Skin of body (tissue), 2 donors: Measurements from ENCODE around the gene MPI. TPM values are rescaled to one million over a fixed set of nuclear protein-coding genes. Genes with fewer than 3 reads are reported as not detected.
"Not testable (repeated sequence)": the region's sequence is repeated elsewhere in the genome, so short reads cannot be mapped to it uniquely, and the experiment has no call there.

Experiments used
- DNase-seq: peaks from one replicate; lab custom pipeline; 2025; lab: John Stamatoyannopoulos, UW
- total RNA-seq: library from RNA; depleted of rRNA; stranded (reverse); fragments of >200 nt; gene quantifications from one replicate; pipeline ENCODE4 v1.2.3, GENCODE V29; 2014

MPI gene
- total RNA-seq, 1 donor from 2014 or later: 23.3 TPM

DNA sequence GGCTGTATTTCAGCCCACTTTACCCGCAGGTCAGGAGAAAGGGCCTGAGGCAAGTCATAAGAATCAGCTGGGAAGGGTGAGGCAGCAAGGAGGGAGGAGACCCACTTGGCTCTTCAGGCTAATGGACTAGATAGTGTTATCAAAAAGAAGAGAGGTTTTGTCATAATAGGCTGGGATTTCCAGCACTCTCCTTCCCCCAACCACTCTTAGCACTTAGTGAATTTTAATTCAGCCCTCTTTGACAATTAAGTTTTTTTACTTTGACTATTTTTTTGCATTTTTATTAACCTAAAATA, 771 bp downstream of the MPI start:
- DNase-seq: no peak

DNA sequence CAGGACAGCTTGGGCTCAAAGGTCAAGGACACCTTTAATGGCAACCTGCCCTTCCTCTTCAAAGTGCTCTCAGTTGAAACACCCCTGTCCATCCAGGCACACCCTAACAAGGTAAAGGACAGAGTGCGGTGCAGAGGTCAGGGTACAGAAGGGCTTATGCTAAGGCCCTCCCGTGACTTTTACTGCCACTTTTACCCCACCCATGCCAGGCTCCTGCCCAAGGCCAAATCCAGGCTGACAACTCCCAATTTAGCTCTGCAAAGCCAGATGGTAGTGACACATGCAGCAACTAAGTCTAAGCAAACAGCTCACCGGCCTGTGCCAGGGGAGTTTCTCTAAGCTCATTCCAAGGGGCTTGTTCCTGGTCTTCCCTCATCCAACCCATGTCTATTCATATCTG, 1.6 kb downstream of the MPI start:
- DNase-seq: no peak

DNA sequence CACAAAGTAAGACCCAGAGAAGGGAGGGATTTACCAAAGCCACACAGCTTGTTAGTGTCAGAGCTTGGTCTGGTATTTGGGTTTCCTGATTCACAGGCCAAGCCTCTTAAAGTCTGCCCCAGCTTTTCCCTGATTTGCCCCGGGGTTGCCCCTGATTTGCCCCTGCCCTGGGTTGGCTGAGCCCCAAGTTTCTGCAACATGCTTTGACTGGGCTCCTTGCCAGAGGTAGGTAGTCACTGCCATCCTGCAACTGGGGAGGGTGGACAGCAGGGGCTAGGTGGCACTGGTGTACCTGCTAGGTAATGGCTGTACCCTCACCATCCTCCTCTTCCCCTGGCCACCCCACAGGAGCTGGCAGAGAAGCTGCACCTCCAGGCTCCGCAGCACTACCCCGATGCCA, 2.5 kb downstream of the MPI start:
- DNase-seq: no peak

DNA sequence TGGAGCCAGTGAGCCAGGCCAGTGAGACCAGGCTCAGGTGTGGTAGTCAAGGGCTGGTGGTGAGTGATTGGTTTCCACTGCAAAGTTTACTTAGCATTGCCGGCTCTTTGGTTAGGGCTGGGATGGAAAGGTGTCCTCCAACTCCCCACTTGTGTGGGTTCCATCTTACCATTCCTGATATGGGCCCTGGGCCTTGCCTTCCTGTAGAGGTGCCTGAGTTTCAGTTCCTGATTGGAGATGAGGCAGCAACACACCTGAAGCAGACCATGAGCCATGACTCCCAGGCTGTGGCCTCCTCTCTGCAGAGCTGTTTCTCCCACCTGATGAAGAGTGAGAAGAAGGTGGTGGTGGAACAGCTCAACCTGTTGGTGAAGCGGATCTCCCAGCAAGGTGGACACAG, 3.1 kb downstream of the MPI start:
- no peak for DNase-seq

DNA sequence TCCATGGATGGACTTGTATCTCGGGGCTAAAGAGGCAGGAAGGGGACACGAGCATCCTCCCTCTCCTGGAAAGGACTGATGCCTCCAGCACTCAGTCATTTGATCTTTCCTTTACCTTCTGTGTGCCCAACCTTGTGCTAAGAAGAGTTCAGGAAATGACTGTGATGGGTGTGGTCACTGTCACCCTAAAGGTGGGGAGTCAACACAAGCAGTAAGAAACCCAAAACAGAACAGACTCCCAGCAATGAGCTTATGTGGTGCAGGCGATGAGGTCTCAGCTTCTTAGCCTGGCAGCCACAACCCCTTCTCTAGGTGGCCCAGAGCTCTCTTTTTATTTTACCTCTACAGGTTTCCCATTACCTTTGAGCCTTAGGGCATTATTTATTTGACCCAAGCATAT, 3.8 kb downstream of the MPI start:
- no peak for DNase-seq

DNA sequence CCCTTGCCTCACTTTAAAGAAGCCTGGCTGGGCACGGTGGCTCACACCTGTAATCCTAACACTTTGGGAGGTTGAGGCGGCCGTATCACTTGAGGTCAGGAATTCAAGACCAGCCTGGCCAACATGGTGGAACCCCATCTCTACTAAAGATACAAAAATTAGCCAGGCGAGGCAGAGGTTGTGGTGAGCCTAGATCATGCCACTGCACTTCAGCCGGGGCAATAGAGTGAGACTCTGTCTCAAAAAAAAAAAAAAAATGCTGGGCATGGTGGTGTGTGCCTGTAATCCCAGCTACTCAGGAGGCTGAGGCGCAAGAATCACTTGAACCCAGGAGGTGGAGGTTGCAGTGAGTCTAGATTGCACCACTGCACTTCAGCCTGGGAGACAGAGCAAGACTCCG, 4.5 kb downstream of the MPI start:
- not testable (repeated sequence) for DNase-seq

DNA sequence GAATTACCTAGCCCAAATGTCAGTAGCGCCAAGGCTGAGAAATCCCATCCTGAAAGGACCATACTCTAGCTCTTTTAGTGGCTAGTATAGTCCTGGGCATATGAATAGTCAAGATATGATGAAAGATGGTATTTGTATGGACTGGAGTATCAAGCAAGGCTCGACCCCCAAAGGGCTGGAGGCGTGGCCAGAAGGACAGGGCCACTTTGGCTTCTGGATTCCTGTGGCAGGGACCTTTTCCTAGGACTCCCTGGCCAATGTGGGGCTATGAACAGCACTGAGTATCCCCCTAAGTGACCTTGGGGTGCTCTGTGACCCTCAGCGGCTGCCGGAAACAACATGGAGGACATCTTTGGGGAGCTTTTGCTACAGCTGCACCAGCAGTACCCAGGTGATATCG, 6.0 kb downstream of the MPI start:
- no peak for DNase-seq

DNA sequence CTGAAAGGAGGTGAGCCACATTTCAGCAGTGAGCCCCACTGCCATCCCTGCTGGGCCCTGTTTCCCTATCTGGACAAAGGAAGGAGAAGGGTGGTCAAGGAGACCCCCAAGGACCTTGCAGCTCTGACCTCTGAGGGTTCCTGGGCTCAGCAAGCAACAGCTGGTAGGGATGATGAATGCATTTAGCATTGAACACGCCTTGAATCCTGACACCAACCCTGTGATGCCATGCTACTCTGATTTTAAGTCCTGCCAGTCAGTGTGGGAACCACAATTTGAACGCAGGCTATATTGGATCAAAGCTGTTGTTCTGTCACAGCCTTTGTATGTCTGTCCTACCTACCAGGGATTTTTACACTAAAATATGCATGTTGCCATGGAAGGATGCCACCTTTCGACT, 6.5 kb downstream of the MPI start:
- no peak for DNase-seq

DNA sequence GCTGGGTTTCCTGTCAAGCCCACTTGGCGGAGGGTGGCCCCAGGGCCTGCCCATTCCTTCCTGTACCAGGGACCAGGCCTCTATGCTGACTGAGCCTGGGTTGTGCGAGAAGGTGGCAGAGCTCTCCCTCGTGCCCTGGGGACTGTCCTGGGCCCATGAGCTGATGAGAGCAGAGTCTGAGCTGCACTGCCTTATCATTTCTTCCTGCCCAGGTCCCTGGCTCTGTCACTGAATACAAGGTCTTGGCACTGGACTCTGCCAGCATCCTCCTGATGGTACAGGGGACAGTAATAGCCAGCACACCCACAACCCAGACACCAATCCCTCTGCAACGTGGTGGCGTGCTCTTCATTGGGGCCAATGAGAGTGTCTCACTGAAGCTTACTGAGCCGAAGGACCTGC, 7.5 kb downstream of the MPI start:
- no peak for DNase-seq

DNA sequence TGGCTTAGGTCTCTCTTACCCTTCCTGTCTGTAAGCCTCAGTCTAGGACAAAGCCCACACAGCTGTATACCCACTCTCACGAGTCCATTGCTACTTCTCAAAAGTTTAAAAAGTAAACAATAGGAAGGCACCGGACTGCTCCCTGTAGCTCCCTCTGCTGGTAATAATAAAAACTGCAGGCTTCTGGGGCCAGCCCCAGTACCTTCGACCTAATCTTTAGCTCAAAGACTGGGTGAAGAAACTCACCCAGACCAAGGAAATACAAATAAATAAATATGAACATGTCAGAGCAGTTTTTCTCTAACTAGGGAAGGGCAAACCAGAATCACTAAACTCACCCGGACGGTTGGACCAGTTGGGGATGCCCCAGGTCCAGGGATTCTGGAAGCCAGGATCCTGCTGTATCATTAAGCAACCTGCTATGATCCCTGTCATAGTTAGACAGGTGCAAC, 11.8 kb downstream of the MPI start:
- DNase-seq: peak; percentile 28

DNA sequence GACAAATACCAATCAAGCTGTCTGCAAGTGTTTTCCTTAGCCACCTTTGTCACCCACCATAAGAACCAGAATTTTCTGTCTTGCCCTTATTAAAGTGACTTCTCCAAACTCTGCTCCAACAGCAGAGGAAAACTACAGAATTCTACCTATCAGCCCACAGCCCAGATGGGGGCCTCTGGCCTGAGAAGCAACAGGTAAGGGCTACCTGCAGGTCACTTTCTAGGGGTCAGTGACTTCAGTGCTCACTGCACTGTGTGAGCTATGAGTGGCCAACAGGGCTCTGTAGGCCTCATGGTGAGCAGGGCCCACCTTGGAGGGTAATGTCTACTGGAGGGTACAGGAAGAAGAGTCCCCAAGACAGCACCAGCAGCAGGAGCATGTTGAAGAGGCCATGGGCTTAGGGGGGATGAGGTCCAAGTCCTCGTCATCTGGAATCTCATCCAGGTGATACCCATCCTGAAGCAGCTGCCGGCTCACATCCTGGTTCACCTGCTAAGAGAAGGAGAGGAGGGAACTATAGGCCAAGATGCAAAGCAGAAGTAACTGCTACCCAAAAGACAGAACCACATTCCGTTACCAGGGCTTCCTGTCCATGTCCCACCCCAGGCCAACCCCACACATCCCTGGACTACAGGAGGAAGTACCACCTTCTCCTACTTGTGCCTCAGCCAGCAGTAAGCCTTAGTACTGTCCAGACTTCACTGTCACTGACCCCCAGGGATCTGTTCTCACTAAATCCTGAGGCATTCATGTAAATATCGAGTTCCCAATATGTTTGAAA, 12.6 kb downstream of the MPI start:
- DNase-seq: no peak

DNA sequence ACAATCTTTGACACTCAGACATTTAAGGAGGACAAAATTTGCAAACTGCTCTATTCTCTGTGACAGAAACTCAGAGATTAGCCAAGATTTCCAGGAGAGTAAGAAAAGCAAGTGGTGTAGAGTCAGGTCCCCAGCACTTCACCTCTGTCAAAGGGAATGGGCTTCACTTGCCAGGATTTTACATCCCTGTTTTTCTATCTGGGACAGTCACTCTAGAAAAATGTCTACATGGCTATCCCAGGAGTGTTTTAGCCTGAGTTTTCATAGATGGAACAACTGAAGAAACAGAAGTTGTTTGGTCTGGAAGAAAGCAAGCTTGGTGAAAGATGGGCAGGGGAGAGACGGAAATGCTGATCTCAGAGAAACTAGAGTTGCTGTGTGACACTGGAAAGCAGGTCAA, 13.8 kb downstream of the MPI start:
- no peak for DNase-seq

DNA sequence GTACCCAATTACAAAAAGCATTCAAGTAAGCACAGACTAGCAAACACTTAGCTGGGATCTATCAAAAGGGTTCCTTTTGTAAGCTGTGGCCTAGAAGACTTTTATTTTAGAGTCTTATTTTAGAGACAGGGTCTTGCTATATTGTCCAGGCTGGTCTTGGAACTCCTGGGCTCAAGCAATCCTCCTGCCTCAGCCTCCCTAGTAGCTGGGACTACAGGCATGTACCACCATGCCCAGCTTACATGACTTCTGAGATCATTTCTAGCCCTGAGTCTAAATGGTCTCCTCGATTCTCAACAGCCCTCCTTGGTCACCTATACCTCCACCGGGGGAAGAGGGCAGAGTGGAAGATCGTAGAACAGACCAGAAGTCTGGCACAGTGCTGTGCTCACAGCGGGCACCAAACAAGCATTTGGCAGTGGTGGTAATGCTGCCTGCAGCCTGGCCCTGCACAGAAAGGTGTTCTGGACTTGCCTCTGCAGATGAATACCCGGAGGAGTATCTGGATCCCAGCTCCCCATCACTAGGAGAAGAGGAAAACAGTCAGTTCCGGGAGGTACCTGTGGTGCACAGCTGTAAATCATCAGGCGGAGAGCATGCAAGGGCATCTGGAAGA, 14.5 kb downstream of the MPI start:
- no peak for DNase-seq

DNA sequence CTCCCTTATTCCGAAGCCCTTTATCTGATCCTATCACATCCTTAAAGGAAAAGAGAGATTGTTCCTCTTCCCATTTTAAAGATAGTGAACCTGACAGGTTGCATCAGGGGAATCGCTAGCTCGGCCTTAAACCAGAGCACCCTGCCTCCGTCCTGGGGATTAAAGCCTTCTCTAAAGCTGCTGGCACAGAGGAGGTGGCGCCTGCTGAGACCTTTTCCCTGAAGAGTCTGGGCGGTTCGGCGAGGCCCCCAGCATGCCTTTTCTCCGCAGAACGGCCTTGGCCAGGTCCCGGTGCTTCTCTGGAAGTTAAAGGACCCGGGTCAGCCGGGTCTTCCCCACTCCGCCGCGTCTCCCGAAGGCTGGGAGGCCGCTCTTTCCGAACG, 16.2 kb downstream of the MPI start:
- DNase-seq: no peak

DNA sequence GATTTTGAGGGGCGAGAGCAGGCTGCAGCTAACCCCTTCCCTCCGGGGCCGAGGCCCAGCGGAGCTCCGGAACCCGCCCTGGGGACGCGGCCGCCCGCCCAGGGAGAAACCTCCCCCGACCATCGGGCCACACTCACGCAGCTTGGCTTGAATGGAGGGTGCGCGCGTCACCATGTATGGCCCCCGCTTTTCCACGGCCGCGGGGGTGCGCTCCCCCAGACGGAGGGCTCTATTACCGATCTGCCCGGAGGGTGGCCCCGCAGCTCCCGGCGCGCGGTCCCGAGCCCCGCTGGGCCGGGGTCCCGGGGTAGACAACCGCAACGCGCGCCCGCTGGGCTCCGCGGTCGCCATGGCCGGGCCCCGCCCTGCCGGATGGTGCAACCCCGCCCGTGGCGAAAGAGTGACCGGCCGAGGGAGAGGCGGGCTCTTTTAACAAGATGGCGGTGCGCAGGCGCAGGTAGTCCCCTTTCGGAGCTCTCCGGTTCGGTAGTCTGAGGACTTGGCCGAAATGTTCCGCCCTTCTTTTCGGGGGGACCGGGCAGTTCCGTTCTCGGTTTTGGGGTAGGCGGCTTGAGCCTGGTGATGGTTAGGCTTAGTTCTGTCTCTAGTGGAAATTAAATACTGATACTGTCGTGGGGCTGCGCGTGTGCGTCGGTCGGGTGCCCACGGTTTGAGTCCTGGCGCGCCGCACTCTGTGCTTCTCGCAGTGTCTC, 16.8 kb downstream of the MPI start, which contains the start of gene FAM219B:
TSS of gene FAM219B (minus strand) at position 402 of the 713 bp plus-strand sequence. CDS start at position 351, 51 bp downstream.
- peak; percentile 61 for DNase-seq

DNA sequence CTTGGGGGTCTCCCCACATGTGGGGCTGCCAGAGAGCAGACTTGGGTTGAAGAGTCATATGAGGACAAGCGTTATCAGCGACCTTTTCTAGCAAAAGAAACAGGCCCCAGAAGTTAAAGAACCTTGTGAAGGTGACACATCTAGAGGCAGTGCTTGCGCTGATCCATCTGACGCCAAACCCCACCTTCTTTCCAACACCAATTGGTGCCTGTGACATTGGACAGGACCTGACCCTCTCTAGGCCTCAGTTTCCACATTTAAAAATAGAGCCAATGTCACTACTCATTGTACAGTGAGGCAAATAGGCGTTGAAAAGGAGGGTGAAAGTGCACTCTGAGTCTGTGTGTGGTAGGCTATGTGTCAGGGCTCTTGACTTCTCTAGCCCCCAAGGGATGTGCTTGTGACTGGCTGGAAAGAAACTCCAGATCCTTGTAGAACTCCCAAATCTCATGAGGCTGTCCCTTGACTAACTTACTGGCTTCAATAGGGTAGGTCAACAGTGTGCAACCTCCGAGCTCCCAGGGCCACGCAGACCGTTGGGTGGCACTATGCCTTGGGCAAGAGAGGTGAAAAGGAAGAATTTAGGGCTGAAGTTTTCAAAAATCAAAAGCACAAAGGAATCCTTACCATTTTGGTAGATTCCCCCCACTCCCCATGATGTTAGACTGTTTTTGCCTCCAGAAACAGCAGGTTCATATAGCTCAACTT, 17.5 kb downstream of the MPI start:
- no peak for DNase-seq

DNA sequence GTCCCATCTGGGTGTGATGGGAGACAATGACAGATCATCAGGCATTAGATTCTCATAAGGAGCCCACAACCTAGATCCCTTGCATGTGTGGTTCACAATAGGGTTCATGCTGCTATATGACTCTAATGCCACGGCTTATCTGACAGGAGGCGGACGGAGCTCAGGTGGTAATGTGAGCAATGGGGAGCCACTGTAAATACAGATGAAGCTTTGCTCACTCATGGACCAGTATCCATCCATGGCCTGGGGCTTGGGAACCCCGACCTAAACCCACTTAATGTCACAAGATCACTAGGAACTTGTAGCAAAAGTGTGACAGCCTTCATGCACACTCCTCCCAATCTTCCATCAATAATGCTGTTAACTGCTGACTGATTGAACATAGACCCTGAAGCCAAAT, 18.8 kb downstream of the MPI start:
- DNase-seq: no peak

DNA sequence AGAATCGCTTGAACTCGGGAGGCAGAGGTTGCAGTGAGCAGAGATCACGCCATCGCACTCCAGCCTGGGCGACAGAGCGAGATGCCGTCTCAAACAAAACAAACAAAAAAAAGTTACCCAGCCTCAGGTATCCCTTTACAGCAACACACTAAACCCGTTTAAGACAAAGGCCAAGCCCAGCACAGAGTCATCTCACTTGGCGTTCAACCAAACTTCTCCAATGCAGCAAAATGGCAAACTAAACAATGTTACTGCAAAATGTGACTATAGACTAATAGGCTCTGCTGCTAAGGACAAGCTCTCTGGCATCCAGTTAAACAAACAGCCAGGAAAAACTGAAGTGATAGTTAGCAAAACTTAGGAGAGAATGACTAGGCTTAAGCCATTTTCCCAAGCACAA, 23.2 kb downstream of the MPI start:
- DNase-seq: no peak

DNA sequence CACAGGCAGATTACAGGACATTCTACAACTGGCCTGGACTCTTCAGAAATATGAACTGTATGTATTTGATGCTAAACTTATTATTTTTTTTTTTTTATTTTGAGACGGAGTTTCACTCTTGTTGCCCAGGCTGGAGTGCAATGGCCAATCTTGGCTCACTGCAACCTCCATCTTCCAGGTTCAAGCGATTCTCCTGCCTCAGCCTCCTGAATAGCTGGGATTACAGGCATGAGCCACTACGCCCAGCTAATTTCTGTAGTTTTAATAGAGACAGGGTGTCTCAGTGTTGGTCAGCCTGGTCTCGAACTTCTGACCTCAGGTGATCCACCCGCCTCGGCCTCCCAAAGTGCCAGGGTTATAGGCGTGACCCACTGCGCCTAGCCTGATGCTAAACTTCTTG, 24.0 kb downstream of the MPI start:
- not testable (repeated sequence) for DNase-seq

DNA sequence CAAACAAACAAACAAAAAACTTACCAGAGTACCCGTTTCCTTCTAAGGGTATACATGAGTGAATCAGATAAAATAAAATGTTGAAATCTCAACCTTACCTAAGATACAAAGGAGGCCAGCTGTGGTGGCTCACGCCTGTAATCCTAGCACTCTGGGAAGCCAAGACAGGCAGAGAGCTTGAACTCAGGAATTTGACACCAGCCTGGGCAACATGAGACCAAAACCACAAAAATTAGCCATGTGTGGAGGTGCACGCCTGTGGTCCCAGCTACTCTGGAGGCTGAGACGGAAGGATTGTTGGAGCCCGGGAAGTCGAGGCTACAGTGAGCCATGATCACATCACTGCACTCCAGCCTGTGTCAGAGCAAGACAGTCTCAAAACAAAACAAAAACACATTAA, 27.8 kb downstream of the MPI start:
- no peak for DNase-seq

DNA sequence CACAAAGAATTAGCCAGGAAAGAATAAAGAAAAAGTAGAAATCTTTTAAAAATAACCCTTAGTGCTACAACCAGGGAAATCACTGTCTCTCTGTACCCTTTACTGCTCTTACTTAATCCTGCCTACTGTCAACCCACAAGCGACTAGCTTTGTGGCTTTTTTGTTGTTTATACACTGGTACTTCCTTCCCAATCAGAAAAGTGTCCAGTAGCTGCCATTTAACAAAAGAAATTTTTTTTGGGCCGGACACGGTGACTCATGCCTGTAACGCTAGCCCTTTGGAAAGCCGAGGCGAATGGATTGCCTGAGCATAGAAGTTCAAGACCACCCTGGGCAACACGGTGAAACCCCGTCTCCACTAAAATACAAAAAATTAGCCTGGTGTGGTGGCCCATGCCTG, 30.6 kb downstream of the MPI start:
- no peak for DNase-seq

DNA sequence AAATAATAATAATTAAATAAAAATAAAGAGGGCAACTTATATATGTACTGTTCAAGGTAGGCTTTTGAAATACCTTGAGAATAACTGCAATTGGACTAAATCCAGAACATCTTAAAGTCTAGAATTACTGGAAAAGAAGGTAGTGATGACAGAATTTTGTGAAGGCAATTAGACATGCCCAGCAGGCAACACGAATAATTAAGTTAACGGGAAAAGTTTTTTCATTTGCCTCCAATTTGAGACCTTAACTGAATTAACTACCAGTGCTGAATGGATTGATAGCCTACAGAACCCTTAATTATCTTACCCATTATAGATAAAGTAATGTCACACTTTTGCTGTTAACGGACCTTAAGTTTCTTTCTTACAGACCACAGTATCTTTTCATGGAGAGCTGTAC, 34.7 kb downstream of the MPI start:
- DNase-seq: no peak
